Hematopoietic multipotent progenitor cell (in vitro differentiated cells): ENCODE measurements around the gene MYH9. TPM values are rescaled to one million over a fixed set of nuclear protein-coding genes. Genes with fewer than 3 reads are reported as not detected.
"Not testable (repeated sequence)": the region's sequence is repeated elsewhere in the genome, so short reads cannot be mapped to it uniquely, and the experiment has no call there.

Source experiments
- DNase-seq, 3 donors: peaks; one replicate each; pipeline ENCODE4 v3.0.0-alpha.2; 2011 to 2015; ENCODE audit warnings: low read depth in 2 of 3, low spot score in 2 of 3
- total RNA-seq: library from RNA; depleted of rRNA; stranded (reverse); fragments of >200 nt; gene quantifications from one replicate; pipeline ENCODE4 v1.2.3, GENCODE V29; 2012

The MYH9 gene
- total RNA-seq, 1 donor = 329 TPM

DNA sequence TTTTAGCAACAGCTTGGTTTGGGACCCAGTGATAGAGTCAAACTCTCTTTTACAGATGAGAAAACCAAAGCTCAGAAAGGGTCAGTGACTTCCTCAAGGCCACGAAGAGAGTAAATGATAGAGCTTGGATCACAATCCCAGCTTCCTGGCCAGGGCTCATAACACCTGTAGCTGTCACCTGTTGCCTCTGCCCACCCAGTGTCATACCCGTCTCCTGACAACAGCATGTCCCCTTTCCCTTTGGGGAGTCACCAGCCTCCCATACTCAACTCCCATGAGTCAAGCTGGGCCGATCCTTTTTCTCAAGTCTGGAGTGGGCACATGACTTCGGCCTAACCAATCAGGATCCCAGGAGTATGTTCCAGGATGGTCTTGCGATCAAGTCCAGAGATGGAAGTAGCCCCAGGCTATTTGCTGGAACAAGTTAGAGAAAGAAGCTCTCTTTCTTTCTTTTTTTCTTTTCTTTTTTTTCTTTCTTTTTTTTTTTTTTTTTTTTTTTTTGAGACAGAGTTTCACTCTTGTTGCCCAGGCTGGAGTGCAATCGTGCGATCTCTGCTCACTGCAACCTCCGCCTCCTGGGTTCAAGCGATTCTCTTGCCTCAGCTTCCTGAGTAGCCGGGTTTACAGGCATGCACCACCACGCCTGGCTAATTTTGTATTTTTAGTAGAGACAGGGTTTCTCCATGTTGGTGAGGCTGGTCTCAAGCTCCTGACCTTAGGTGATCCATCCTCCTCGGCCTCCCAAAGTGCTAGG, 27.8 kb upstream of the MYH9 start:
- no peak for DNase-seq

DNA sequence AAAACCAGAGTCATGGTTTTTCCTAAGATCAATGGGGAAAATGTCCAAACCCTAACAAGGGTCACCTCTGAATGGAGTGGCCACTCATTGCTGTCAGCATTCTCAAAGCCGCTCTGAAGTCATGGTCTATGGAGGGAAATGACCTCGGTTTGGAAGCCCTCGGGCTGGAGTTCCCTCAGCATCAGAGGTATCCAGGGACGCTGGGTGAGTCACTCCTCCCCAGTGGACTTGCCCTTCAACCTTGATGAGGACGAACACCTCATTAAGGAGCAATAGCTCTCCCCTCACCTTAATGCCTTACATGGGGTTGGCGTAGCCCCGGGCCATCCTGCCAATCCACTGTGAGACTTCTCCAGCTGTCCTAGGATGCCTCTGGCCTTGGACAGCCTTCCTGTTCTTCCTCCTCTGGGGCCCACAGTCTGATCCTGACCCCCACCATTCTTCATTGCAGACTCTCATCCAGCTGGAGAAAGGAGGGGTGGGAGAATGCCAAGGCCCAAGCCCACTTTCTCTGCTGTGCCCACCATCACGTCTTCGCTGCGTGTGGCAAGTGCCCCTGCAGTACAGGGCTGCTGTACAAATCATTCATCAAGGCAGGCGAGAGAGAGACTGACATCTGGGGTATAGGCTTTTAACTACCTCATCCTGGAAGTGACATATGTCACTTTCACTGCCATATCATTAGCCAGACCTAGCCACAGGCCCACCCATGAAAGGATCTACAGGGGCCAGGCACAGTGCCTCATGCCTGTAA, 25.4 kb upstream of the MYH9 start:
- DNase-seq = no peak

DNA sequence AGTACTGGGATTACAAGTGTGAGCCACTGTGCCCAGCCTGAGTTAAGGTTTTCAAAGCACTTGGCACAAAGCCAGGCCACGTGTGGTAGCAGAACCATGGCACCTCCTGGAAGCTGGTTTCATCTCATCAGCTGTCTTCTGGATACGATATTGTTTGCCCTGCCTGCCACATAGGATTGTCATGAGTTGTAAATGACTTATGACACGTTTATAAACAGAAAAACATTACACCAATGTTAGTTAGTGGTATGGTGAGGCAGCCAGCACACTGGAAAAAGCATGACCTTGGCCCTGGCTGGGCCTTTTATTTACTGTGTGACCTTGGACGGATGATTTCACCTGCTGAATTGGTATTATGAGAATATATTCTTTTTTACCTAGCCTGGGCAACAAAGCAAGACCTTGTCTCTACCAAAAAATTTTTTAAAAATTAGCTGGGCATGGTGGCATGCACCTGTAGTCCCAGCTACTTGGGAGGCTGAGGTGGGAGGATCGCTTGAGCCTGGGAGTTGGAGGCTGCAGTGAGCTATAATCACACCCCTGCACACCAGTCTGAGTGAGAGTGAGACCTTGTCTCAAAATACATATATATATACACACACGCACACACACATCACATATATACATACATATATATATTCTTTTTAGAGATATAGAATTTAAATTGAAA, 24.0 kb upstream of the MYH9 start:
- no peak for DNase-seq

DNA sequence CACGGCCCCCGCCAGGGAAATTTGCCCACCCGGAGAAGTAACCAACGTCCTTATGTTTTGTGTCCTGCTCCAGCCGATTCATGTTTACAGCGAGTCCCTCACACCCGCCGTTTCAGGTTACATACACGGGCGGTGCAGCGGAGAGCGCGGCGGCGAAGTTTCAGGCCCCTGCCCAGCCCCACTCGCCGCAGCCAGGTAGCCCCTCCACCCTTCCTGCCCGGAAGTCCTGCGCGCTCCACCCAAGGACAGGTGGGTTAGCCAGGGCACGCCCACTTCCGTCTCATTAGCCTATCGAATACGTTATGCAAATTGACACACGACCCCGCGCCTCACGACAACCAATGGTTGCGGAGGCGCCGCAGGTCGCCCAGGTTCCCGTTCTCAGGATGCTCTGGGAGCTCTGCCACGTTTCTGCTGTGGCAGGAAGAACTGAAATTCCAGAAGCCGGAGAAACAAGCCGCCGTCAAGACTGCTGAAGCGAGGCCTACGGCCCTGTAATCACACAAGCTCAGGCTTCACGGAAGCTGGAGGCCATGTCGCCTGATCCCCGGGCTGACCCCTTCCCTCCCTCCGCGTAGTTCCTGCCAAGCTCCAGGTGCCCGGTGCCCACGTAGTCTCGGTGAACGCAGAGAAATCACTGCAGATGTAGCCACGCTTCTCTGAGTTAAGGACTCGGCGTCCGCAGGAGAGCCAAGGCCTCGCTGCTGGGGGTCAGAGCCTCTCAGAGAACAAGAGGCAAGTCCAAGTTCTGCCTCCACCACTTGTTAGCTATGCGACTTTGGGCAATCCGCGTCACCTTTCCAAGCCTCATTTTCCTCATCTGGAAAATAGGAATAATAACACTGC, 22.4 kb upstream of the MYH9 start:
- DNase-seq = peak in 2 of 3 donors; percentile 73 to 75

DNA sequence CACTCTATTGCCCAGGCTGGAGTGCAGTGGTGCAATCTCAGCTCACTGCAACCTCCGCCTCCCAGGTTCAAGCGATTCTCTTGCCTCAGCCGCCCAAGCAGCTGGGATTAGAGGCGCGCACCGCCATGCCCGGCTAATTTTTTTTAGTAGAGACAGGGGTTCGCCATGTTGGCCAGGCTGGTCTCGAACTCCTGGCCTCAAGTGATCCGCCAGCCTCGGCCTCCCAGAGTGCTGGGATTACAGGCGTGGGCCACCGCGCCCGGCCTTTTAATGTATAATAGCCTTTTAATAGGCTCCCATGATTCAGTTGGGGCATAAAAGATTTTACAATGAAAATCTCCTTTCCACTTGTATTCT, 21.8 kb upstream of the MYH9 start:
- not testable (repeated sequence) for DNase-seq

DNA sequence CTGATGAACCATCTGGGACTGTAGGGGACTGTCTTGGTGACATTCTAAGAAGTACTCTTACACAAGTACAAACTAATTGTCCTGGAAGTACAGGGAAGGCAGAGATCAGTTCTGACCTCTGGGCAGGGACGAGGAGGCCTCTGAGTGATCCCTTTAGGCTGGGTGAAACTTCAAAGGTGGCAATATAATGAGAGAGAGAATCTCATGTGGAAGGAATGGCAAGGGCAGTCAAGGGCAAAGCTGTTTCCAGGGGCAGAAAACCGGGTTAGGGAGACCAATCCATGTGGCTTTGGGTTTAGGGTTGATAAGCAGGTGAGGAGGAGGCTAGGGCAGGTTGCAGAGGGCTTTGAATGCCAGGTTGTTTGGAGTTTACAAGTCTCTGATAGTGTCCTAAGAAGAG, 21.3 kb upstream of the MYH9 start:
- DNase-seq = no peak

DNA sequence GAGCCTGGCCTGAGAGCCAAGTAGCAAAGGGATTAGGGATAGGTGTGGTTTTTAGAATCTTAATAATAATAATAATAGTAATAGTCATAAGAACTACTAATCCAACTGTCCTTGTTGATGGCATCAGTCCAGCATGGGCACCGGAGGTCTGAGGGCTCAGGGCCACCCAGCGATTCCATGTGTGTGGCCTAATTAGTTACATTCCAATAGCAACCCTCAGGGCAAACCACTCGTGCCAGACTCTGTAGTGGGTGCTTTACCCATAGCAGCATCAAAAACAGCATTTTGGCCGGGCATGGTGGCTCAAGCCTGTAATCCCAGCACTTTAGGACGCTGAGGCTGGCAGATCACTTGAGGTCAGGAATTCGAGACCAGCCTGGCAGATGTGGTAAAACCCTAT, 19.0 kb upstream of the MYH9 start:
- no peak for DNase-seq

DNA sequence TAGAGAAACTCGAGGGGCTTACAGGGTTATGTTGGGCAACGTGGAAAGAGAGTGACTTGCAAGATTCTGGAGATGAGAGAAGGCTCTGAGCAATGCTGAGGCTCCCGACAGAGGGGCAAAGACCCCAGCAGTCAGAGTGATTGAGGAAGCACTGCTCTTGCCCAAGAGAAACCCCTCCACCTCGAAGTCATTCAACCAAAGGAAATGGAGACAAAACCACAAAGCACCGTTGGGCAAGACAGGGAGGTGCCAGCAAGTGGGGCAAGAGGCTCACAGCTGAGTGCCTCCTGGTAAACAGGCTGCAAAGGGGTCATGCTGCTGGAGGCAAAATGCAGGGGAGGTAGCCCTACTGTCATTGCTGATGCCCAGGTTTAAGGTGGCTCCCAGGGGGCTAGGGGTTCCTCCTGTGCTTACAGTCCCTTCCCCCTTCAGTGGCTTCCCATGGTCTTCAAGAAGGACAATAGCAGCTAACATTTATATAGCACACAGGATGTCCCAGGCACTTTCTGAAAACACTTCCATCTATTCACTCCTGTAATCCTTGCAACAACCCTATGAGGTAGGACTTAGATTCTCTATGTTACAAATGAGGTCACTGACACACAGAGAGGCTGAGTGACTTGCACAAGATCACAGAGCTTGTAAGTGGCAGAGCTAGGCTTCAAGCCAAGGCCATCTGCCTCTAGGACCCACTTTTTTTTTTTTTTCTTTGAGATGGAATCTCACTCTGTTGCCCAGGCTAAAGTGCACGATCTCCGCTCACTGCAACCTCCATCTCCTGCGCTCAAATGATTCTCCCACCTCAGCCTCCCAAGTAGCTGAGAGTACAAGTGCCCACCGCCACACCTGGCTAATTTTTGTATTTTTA, 18.1 kb upstream of the MYH9 start:
- DNase-seq = peak in 2 of 3 donors; percentile 88 to 95

DNA sequence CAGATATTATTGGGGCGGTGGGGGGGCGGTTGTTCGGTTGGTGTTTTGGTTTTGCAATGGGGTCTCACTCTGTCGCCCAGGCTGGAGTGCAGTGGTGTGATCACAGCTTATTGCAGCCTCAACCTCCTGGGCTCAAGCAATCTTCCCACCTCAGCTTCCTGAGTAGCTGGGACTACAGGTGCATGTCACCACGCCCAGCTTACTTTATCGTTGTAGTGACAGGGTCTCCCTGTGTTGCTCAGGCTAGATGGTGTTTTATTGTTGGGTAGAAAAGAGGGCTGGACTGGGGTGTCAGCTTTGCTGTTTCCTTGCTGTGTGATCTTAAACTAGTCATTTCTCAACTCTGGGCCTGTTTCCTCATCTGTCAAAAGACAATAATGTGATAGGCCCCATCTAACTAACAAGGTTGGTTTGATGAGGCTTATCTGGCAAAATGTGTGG, 17.5 kb upstream of the MYH9 start:
- DNase-seq = no peak

DNA sequence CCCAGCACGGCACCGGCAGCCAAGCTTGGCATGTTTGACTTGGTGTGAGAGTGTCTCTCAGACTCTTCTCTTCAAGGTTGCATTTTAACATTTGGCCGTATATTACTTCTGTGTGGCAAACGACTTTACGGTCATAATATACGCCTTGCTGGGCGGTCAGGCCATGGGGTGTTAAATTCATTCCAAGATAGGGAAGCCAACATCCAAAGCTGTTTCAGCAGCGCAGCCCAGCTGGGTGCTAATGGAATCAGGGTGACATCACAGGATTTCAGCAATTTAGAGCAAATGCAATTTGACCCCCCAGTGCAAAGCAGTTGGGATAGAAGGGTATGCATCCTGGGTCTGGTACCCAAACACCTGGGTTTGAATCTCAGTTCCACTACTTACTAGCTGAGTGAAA, 16.7 kb upstream of the MYH9 start:
- no peak for DNase-seq

DNA sequence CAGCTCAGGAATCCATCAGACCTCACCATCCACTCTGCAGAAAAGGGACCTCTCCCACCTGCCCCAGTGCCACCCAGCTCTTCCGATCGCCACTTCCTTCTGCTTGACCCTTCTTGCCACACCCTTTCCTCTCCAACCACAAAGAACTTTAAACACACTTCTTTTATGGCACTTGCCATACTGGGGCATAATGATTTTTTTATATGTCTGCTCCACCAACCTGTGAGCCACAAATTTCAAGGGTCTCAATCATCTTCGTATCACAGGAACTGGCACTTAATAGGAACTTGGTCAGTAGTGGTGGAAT, 11.7 kb upstream of the MYH9 start:
- DNase-seq = no peak

DNA sequence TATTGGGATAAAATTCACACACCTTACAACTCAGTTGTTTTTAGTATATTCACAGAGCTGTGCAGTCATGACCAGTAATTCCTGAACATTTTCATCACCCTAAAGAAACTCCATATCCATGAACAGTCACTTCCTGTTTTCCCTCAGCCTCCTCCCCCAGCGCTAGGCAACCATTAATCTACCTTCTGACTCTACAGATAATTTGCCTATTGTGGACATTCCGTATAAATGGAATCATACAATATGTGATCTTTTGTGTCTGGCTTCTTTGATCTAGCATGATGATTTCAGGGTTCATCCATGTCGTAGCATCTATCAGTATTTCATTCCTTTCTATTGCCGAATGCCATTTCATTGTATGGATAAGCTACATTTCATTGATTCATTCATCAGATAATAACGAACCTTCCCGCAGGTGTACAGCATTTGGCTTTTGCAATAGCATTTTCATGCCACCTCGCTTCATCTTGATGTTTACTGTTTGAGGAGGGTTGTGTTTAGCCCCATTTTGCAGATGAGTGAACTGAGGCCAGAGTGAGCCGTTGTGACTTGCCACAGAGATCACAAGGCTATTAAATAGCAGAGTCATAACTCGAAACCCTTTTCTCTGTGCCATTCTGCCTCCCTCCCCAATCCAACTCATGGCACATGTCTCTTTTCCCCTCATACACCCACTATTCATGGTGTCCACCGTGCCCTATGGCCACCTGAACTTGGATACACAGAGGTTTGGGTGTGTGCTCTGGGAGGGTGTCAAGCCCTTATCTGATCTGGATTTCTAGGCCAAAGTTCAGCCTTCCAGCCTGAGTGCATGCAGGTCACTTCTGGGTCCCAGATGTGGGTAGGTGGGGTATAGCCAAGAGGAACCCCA, 11.1 kb upstream of the MYH9 start:
- DNase-seq = no peak

DNA sequence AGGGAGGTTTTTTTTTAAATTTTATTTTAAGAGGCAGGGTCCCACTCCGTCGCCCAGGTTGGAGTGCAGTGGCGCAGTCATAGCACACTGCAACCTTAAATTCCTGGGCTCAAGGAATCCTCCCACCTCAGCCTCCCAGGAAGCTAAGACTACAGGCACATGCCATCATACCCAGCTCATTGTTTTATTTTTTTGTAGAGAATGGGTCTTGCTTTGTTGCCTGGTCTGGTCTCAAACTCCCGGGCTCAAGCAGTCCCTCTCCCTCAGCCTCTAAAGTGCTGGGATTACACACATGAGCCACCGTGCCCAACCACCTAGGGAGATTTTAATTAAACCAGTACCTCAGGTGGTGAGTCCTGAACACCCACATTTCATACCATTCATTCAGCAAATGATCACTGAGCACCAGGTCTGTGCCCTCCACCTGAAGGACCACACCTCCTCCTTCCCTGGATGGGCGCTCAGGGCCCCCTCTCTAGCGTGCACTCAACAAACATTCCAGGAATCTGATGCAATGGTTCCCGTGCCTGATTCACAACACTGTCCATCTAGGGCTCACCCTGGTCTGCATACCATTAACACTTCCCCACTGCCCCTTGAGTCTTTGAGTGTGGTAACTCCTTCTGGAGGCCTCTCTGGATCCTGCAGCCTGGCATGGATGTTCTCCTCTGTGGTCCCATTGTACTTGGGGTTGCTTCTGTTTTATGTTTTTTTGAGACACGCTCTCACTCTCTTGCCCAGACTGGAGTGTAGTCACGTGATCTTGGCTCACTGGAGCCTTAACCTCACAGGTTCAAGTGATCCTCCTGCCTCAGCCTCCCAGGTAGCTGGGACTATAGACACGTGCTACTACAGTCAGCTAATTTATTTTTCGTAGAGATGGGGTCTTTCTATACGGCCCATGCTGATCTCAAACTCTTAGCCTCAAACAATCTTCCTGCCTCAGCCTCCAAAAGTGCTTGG, 9.6 kb upstream of the MYH9 start:
- no peak for DNase-seq

DNA sequence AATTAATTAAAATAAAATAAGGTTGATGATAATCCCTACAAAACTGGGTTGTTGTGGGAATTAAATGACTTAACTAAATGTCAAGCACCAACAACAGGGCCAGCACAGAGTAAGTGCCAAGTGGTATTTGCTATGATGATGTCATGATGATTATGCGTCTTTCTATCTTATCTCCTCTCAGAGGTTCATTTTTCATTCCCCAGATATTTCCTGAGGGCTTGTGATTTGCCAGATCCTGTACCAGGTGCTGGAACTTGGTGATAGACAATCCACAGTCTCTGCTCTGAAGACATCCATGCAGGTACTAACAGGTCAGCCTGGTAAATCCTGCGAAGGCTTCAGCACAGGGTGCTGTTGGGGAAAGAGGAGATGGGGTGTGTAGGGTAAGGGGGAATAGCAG, 8.1 kb upstream of the MYH9 start:
- DNase-seq = no peak

DNA sequence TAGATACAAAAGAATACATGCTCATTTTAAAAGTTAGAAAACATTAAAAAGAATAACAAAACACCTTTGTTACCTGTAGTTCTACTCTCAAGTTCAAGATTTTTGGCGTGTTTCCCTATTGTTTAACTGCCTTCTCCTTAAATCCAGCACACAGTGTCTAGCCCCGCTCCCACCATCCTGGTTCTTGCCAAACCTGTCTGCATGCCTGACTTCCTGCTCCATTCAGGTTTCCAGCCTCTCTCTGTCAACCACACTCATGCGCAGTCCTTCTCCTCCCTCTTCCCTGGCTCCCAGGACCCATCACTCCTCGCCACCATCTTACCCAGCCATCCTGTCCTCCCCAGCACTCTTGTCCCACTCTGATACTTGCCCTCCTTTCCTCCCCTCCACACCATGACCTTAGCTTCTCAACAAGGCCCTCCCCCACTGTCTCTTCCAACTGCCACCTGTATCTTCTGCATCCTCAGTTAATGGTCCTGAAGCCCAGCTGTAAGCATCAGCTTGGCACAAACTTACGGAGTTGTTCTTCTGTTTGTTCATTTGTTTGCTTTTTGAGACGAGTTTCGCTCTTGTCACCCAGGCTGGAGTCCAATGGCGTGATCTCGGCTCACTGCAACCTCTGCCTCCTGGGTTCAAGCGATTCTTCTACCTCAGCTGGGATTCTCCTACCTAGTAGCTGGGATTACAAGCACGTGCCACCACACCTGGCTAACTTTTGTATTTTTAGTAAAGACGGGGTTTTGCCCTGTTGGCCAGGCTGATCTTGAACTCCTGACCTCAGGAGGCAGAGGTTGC, 7.5 kb upstream of the MYH9 start:
- DNase-seq = no peak

DNA sequence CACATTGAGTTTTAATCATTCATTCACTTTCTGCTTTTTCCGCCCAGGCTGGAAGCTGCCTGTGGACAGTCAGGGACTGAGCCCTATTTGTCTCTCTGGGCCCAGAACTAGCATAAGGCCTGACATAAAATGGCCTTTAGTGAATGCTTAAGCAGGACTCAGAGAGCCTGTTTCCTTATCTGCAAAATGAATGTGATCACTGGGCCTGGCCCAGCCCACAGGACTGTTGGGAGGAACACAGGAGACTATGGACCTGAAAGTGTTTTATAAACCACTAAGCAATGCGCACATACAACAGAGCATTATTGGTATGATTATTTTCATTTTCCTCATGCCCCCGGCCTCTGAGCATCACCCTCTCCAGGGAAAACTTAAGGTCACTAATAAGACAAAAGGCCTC, 3.9 kb upstream of the MYH9 start:
- no peak for DNase-seq

DNA sequence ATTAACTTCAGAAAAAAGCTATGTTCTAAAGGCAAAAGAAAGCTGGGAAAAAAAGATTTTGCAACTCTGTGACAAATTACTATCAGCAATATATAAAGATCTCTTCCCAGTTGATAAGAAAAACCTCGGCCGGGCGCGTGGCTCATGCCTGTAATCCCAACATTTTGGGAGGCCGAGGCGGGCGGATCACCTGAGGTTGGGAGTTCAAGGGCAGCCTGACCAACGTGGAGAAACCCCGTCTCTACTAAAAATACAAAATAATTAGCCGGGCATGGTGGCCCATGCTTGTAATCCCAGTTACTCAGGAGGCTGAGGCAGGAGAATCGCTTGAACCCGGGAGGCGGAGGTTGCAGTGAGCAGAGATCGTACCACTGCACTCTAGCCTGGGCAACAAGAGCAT, 1.4 kb upstream of the MYH9 start:
- not testable (repeated sequence) for DNase-seq

DNA sequence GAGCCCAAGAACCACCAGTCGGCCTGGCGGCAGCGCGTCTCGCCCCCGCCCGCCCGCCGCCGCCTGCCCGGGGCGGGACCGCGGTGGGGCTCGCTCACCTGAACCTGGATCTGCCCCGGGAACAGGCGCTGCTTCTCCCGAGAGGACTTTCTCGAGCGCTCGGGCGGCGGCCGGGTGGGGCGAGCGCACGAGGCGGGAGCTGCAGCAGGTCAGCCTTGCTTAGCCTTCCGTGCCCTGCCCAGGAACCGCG, 133 bp downstream of the MYH9 start:
- no peak for DNase-seq
